Activated naive CD8-positive, alpha-beta T cell treated with anti-CD3 and anti-CD28 coated beads for 36 hours (primary cell): ENCODE results near the gene SPATA6L. TPM values are rescaled to one million over a fixed set of nuclear protein-coding genes. Genes with fewer than 3 reads are reported as not detected.
A peak's percentile ranks its signal among the peaks of the same experiment; 100 is the strongest.
"Not testable (repeated sequence)": the region's sequence is repeated elsewhere in the genome, so short reads cannot be mapped to it uniquely, and the experiment has no call there.

ENCODE experiments used
- DNase-seq: peaks from one replicate; pipeline ENCODE4 v3.0.0; 2021
- H3K27ac Mint-ChIP-seq: one replicate; pipeline ENCODE4 v1.8.0; 2022; ENCODE audit warnings: mild to moderate bottlenecking, moderate library complexity, mixed read lengths
- H3K27me3 Mint-ChIP-seq: one replicate; pipeline ENCODE4 v1.8.0; 2022; ENCODE audit warnings: mild to moderate bottlenecking, mixed read lengths
- H3K36me3 Mint-ChIP-seq: one replicate; pipeline ENCODE4 v1.8.0; 2021; ENCODE audit warnings: mild to moderate bottlenecking, mixed read lengths
- H3K4me1 Mint-ChIP-seq: one replicate; pipeline ENCODE4 v1.8.0; 2021; ENCODE audit warnings: mixed read lengths
- H3K4me3 Mint-ChIP-seq: one replicate; pipeline ENCODE4 v1.8.0; 2022; ENCODE audit warnings: mild to moderate bottlenecking, moderate library complexity, mixed read lengths
- H3K9me3 Mint-ChIP-seq: one replicate; pipeline ENCODE4 v1.8.0; 2022; ENCODE audit warnings: mixed read lengths
- total RNA-seq, 2 experiments: library from RNA; stranded (reverse); gene quantifications; one replicate each; pipeline ENCODE4 v1.2.3, GENCODE V29; 2021

Gene SPATA6L
- total RNA-seq, 2 experiments from 2014 or later: 0.35 to 0.44 TPM

DNA sequence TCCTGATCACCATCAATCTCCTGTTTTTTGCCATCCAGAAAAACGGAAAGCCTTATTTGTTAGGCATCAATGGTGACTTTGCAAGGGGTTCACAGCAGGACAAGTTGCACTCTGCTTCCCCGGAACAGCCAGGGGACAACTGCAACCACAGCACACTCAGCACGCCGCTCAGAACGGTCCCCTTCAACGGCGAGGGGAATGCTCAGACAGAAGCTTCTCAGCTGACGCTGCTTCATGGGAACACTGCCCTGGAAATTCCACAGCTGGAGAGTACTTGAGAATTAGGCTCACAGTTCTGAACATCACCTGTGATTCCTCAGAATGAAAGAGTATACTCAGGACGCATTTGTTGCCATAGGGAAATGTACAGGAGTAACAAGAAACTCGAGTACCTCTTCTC is 44.3 kb downstream of the SPATA6L start:
- Mint-ChIP-seq H3K4me1 (peaks cover 10% of the 10 kb centered on the region), H3K36me3 (no peaks in the 10 kb centered on the region)

DNA sequence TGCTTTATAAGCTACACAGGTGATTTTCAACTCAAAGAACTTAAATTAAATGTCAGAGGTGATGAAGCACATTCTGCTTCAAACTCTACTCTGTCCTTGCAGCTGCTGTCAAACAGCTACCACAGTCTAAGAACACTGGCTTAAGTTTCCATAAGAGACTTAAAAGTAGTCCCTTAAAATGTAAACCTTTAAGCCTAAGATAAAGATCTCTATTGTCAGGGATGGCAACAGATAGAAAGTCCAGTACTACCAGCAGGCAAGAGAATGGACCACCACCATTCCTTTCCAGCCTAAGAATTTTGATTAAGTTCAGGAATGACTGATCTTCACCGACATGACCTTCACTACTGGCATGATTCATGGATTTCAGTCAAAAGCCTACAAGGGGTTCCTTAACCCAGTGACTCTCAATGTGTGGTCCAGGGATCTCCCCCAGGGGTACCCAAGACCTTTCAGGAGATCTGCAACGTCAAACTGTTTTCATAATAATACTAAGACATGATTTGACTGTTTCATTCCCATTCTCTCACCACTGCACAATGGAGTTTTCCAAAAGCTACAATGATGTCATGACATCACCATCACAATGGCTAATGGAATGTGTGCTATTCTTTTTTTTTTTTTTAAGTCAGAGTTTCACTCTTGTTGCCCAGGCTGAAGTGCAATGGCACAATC is 45.3 kb downstream of the SPATA6L start:
- Mint-ChIP-seq H3K27me3 (no peaks in the 10 kb centered on the region), H3K4me1 (peaks cover 10% of the 10 kb centered on the region), H3K4me3 (no peak overlapping the region), H3K9me3 (no peaks in the 10 kb centered on the region), H3K27ac (no peak overlapping the region), H3K36me3 (no peaks in the 10 kb centered on the region)
- DNase-seq: no peak

More for the DNA sequence above, 44.3 kb downstream of the SPATA6L start:
- no peaks in the 10 kb centered on the region for H3K9me3 Mint-ChIP-seq
- no peaks in the 10 kb centered on the region for H3K27me3 Mint-ChIP-seq
- no peak overlapping the region for H3K4me3 Mint-ChIP-seq
- DNase-seq: no peak
- no peak overlapping the region for H3K27ac Mint-ChIP-seq

DNA sequence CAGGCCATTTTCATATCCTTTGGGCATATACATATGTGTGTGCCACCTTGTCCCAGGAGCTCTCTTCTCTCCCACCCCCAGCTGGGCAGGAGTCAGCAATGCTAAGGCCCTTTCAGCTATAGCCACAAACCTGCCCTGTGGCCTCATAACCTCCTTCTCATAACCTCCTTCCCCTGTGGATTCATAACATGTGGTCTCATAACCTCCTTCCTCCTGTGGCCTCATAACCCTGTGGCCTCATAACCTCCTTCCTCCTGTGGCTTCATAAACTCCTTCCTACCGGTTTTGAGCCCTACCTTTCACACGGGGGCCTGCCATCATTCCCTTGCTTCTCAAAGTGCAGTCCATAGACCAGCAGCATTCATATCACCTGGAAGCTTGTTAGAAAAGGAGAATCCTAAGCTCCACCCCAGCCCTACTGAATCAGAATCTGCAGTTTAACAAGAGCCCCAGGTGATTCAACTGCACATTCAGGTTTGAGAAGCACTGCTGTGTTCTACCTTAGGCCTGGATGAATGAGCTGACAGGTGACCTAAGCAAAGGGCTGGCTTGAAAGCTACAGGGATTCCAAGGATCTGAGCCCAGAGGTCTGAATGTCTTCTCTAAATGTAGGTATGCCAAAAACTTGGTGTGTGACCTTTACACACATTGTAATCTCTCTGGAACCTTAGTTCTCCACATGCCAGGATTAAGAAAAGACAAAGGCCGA is 46.1 kb downstream of the SPATA6L start:
- Mint-ChIP-seq H3K27ac (no peak overlapping the region), H3K27me3 (no peaks in the 10 kb centered on the region), H3K4me3 (no peak overlapping the region), H3K4me1 (peaks cover 12% of the 10 kb centered on the region), H3K9me3 (no peaks in the 10 kb centered on the region), H3K36me3 (no peaks in the 10 kb centered on the region)
- DNase-seq: no peak

DNA sequence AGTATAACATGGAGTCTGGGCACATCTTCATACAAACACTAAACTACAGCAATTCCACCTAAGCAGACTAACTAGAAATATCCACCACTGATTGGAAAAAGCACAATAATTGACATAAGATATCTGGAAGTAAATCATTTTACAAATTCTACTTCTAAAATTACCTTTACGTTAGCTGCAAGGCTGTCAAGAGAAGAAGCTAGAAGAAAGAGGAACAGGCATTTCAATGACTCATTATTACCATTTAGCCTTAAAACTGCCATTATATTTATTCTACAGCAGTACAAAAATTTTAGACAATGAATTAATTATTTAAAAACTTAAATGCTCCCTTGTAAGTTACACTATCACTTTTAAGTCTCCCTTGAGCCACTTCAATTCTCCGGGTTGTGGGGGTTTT is 47.6 kb downstream of the SPATA6L start:
- no peaks in the 10 kb centered on the region for H3K9me3 Mint-ChIP-seq
- H3K36me3 Mint-ChIP-seq: peaks cover 2% of the 10 kb centered on the region
- H3K4me3 Mint-ChIP-seq: no peak overlapping the region
- H3K4me1 Mint-ChIP-seq: peaks cover 15% of the 10 kb centered on the region
- no peak overlapping the region for H3K27ac Mint-ChIP-seq
- no peaks in the 10 kb centered on the region for H3K27me3 Mint-ChIP-seq
- DNase-seq: no peak

DNA sequence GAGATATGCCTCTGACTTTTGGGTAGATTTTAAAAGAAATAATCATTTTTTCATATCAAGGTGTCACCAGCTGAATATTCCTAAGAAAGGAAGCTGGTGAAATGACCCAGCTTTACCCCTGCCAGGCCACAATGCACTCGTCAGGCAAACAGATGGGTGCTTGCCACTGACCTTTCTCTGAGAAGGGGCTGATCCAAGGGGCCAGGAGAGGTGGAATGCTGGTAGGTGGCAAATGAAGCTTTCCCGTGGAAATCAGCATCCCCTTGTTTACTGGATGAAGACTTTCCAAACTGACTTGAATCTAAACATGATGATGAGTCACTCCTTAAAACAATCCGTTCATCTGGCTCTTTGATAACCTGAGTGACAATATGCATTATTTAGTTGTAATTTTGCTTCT is 48.5 kb downstream of the SPATA6L start:
- Mint-ChIP-seq H3K4me1 (peaks cover 15% of the 10 kb centered on the region), H3K36me3 (peaks cover 2% of the 10 kb centered on the region), H3K9me3 (no peaks in the 10 kb centered on the region), H3K27me3 (no peaks in the 10 kb centered on the region), H3K4me3 (no peak overlapping the region), H3K27ac (no peak overlapping the region)
- DNase-seq: no peak

DNA sequence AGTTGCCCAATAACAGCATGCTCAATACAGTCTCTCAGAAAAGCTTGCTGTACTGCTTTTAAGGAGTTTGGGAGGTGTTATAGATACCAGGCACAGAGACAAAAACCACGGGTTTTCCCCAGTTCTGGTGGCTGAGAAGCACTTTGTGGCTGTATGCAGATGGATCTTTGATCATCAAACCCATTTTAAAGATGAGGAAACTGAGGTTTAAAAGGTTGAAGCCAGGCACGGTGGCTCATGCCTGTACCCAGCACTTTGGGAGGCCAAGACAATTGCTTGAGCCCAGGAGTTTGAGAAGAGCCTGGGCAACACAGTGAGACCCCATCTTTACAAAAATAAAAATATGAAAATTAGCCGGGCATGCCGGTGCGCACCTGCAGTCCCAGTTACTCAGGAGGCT is 50.5 kb downstream of the SPATA6L start:
- DNase-seq: no peak
- no peak overlapping the region for H3K4me3 Mint-ChIP-seq
- peaks cover 2% of the 10 kb centered on the region for H3K36me3 Mint-ChIP-seq
- H3K4me1 Mint-ChIP-seq: peaks cover 15% of the 10 kb centered on the region
- no peak overlapping the region for H3K27ac Mint-ChIP-seq
- no peaks in the 10 kb centered on the region for H3K27me3 Mint-ChIP-seq
- no peaks in the 10 kb centered on the region for H3K9me3 Mint-ChIP-seq

DNA sequence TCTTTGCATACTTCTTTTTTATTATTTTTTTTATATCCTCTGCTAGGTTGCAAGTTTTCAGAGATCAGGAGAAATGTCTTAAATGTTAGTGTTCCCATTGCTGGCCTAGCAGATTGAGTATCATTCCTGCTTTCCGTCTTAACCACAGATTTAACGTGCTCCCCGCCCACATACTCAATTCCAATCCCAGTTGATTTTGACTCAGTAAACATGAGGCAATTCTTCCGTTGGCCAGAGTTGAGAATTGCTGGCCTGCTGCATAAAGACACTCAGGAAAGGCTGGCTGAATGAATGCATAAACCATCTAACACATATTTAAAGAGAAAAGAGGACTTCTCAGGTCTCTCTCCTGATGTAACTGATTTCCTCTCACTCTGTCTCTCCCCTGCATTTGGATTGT is 51.0 kb downstream of the SPATA6L start:
- no peak overlapping the region for H3K27ac Mint-ChIP-seq
- no peak overlapping the region for H3K4me3 Mint-ChIP-seq
- peaks cover 11% of the 10 kb centered on the region for H3K4me1 Mint-ChIP-seq

DNA sequence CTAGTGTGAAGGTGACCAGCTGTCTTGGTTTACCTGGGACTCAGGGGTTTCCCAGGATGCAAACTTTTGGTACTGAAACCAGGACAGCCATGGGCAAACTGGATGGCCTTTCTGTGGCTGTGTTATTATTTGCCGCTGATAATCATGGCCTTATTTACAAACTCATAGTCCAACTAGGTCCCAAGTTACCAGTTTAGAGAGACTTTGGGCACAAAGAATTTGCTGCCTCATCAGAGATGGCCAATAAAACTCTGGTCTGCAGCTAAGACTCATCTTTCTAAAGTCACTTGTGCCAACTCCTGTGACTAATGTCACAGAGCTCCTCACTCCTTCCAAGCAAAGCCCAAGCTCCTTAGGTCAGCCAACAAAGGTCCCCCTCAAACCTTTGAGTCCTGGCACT is 51.7 kb downstream of the SPATA6L start:
- Mint-ChIP-seq H3K4me3 (no peak overlapping the region), H3K4me1 (peaks cover 5% of the 10 kb centered on the region), H3K27me3 (no peaks in the 10 kb centered on the region), H3K27ac (no peak overlapping the region), H3K36me3 (peaks cover 2% of the 10 kb centered on the region), H3K9me3 (no peaks in the 10 kb centered on the region)
- DNase-seq: no peak

More for the DNA sequence above, 51.0 kb downstream of the SPATA6L start:
- H3K36me3 Mint-ChIP-seq: peaks cover 2% of the 10 kb centered on the region
- no peaks in the 10 kb centered on the region for H3K9me3 Mint-ChIP-seq
- no peaks in the 10 kb centered on the region for H3K27me3 Mint-ChIP-seq
- DNase-seq: no peak

DNA sequence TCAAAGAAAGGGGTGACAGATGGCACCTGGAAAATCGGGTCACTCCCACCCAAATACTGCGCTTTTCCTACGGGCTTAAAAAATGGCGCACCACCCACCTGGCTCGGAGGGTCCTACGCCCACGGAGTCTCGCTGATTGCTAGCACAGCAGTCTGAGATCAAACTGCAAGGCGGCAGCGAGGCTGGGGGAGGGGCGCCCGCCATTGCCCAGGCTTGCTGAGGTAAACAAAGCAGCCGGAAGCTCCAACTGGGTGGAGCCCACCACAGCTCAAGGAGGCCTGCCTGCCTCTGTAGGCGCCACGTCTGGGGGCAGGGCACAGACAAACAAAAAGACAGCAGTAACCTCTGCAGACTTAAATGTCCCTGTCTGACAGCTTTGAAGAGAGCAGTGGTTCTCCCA is 60.2 kb downstream of the SPATA6L start:
- H3K36me3 Mint-ChIP-seq, H3K4me1 Mint-ChIP-seq, H3K27me3 Mint-ChIP-seq, H3K9me3 Mint-ChIP-seq, H3K4me3 Mint-ChIP-seq, H3K27ac Mint-ChIP-seq, DNase-seq: not testable (repeated sequence)

DNA sequence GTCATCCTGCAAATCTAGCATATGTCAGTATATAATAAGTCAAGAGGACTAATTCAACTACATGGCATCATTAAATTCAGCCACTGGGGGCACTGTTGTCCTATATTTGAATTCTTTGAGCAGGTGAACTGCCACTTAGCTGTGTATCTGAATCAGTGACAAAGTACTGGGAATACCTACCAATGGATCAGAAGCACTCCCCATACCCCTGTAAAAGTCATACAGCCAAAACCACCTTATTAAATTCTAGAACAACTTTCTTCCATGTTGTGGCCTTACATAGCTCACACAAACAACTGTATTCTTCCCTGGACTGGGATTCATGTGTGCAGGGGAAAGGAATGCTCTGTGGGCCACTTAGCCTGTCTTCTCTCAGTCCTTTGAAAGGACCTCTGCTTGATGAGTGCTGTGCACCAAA is 61.6 kb downstream of the SPATA6L start:
- Mint-ChIP-seq H3K4me3 (no peak overlapping the region), H3K9me3 (peaks cover 3% of the 10 kb centered on the region), H3K27ac (no peak overlapping the region), H3K36me3 (peaks cover 7% of the 10 kb centered on the region), H3K27me3 (no peaks in the 10 kb centered on the region), H3K4me1 (peaks cover 15% of the 10 kb centered on the region)
- DNase-seq: peak; percentile 47

DNA sequence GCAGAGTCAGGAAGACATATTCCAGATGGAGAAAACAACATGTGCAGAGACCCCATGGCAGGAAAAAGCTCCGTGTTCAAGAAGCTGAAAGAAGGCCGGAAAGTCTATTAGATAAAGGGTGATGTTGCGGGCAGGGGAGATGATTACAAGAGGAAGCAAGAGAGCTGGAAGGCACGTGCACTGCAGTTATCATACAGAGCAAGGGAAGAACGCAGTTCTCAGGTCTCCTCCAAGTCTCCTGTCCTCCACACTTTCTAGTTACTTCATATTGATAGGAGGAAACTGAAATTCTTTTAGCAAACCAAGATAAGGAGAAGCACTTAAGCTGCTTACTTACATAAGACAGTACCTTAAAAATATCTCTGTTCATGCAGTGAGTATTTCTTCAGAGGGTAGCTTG is 62.5 kb downstream of the SPATA6L start:
- peaks cover 7% of the 10 kb centered on the region for H3K36me3 Mint-ChIP-seq
- no peaks in the 10 kb centered on the region for H3K27me3 Mint-ChIP-seq
- no peak overlapping the region for H3K27ac Mint-ChIP-seq
- peaks cover 3% of the 10 kb centered on the region for H3K9me3 Mint-ChIP-seq
- DNase-seq: no peak
- peaks cover 15% of the 10 kb centered on the region for H3K4me1 Mint-ChIP-seq
- H3K4me3 Mint-ChIP-seq: no peak overlapping the region

DNA sequence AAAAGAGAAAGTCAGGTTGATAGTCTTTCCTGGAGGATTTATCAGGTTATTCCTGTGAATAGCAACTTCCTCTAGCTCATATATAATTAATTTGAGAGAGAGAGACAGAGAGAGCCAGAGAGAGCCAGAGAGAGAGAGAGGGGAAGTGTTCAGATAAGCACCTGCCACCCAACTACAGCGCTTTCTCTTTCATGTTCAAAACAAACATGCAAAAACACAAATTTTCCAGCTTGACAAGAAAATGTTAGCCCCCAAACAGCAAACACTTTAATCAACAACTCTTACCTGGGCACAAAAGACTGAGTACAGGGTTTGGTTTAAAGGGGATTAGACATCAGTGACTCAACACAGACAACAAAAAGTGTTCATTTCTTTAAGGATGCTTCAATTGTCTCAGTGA is 65.9 kb downstream of the SPATA6L start:
- H3K4me1 Mint-ChIP-seq: peaks cover 27% of the 10 kb centered on the region
- H3K4me3 Mint-ChIP-seq: no peak overlapping the region
- H3K27me3 Mint-ChIP-seq: no peaks in the 10 kb centered on the region
- peaks cover 7% of the 10 kb centered on the region for H3K36me3 Mint-ChIP-seq
- peaks cover 3% of the 10 kb centered on the region for H3K9me3 Mint-ChIP-seq
- no peak for DNase-seq
- peak overlapping the region; percentile 20 for H3K27ac Mint-ChIP-seq

DNA sequence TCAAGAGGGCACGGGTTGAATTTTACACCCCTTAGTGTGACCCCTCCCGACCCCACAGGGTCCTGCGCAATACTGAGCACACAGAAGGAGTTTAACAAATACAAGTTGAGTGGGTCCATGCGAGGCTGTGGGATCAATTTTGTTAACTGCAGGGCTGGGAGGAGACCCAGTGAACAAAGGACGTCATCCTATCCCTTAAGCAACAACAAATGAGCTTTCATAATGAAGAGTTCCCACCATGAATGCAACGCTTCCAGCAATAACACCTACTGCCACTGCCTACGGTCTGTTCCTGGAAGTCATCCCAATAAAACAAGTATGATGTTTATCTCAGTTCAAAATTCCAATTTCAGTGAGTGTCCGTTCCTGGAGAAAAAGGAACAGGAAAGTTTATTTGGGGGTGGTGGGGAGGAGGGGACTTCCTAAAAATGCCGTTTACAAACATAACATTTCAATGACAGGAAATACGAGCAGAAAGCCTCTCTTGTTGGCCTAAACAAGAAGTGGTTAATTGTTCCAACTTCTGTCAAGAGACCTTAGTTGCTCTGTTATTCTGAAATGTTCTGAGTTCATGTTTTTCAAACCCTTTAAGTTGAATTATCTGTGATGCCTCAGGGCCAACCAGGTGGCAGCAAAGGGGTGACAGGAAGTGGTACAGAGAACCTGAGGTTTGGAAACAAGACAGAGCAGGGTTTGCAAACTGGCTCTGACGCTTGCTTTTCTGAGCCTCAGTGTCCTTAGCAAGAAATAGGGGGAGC is 69.9 kb downstream of the SPATA6L start:
- peak; percentile 34 for DNase-seq
- Mint-ChIP-seq H3K4me3 (no peak overlapping the region), H3K27me3 (no peaks in the 10 kb centered on the region), H3K9me3 (no peaks in the 10 kb centered on the region), H3K4me1 (peaks cover 30% of the 10 kb centered on the region), H3K36me3 (no peaks in the 10 kb centered on the region), H3K27ac (peak overlapping the region; percentile 55)

DNA sequence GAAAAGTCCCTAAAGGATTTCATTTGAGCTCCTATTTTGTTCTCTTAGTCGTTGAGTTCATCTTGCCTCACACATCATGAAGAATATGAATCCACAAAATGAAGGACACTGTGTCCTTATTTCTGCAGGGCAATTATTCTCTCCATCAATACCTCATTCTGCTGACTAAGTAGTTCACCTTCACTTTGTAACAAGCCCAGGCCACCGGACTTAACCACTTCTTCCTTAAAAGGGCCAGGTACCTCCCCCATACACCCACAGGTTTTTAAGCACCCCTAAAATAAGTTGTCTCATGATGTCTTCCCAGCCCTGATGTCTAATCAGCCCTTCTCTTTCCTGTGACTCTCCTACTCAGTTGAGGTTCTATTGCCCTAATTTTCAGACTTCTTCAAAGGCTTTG is 71.3 kb downstream of the SPATA6L start:
- Mint-ChIP-seq H3K27ac (no peak overlapping the region), H3K4me3 (no peak overlapping the region), H3K4me1 (peaks cover 19% of the 10 kb centered on the region), H3K27me3 (no peaks in the 10 kb centered on the region), H3K36me3 (no peaks in the 10 kb centered on the region), H3K9me3 (no peaks in the 10 kb centered on the region)
- DNase-seq: no peak

DNA sequence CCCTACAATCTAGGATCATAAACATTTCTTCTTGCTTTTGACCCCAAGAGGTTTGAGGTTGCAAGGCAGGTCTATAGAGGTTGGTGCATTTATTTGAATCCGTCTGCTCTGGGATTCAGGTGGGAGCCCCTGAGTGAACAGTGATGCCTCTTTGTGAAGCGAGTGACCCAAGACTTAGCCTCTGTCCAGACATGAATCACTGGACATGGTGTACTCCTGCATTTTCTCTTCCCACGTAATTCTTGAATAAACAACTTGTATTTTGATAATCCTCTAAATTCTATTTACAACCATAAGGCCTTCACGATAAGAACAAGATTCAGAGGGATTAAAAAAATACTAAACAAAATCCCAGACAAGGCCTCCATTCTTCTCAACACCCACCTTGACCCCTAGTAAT is 71.7 kb downstream of the SPATA6L start:
- H3K4me3 Mint-ChIP-seq: no peak overlapping the region
- DNase-seq: no peak
- H3K9me3 Mint-ChIP-seq: no peaks in the 10 kb centered on the region
- H3K36me3 Mint-ChIP-seq: no peaks in the 10 kb centered on the region
- H3K27ac Mint-ChIP-seq: no peak overlapping the region
- H3K4me1 Mint-ChIP-seq: peaks cover 20% of the 10 kb centered on the region
- no peaks in the 10 kb centered on the region for H3K27me3 Mint-ChIP-seq
